ENCODE measurements around the gene NPHS2.
"Not testable (repeated sequence)": the region's sequence is repeated elsewhere in the genome, so short reads cannot be mapped to it uniquely, and the experiment has no call there.

Gene NPHS2

DNA sequence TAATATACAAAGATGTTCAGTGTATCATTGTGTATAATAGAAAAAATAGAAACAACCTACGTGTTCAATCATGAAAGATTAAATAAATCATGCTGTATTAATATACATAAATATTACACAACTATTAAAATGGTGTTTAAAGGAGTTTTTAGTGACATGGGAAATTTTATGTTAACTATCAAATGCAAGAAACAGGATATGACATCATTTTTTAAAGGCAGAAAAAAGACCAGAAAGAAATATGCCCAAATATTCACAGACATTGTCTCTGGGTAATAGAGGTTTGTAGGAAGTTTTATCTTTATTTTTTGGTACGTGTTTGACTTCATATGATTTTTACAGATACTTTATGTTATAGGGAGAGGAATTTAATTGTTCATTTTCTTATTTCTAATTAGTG is 34.0 kb downstream of the NPHS2 start:
- H3K9me3 Mint-ChIP-seq = peaks cover 42% of the 10 kb centered on the region
- DNase-seq = no peak
- H3K4me1 Mint-ChIP-seq = no peaks in the 10 kb centered on the region
- no peaks in the 10 kb centered on the region for H3K27me3 Mint-ChIP-seq (ENCODE audit: low read depth, poor library complexity)
- TF ChIP-seq, protein P1, sequence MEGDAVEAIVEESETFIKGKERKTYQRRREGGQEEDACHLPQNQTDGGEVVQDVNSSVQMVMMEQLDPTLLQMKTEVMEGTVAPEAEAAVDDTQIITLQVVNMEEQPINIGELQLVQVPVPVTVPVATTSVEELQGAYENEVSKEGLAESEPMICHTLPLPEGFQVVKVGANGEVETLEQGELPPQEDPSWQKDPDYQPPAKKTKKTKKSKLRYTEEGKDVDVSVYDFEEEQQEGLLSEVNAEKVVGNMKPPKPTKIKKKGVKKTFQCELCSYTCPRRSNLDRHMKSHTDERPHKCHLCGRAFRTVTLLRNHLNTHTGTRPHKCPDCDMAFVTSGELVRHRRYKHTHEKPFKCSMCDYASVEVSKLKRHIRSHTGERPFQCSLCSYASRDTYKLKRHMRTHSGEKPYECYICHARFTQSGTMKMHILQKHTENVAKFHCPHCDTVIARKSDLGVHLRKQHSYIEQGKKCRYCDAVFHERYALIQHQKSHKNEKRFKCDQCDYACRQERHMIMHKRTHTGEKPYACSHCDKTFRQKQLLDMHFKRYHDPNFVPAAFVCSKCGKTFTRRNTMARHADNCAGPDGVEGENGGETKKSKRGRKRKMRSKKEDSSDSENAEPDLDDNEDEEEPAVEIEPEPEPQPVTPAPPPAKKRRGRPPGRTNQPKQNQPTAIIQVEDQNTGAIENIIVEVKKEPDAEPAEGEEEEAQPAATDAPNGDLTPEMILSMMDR (IDR thresholded peaks at IDR 0.05) = no peak
- peaks cover 6% of the 10 kb centered on the region for H3K36me3 Mint-ChIP-seq (ENCODE audit: low read depth)
- no peak overlapping the region for H3K27ac Mint-ChIP-seq
- H3K4me3 Mint-ChIP-seq = no peak overlapping the region

DNA sequence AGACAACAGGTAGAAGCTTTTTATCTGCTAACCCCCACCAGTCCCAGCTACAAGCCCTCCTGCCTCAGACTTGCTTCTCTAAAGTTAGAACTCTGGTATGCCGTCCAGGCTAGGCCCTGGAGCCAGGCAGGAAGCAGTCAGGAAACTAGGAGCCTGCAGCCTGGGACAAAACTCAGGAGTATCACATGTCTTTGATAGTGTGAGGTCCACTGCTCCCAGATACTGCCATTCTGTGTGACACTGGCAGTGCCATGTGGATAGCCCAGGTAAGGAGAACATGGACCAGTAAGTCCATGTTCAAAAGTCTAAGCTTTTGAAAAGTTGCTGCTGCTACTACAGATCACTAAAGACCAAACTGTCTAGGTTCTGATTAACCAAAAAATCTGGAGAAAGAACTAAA is 45.4 kb downstream of the NPHS2 start:
- Mint-ChIP-seq H3K27ac (no peak overlapping the region), H3K4me1 (no peaks in the 10 kb centered on the region), H3K36me3 (ENCODE audit: low read depth) (no peaks in the 10 kb centered on the region), H3K9me3 (peaks cover 6% of the 10 kb centered on the region), H3K4me3 (no peak overlapping the region), H3K27me3 (ENCODE audit: low read depth, poor library complexity) (no peaks in the 10 kb centered on the region)
- DNase-seq = no peak
- TF ChIP-seq, protein P1 (IDR thresholded peaks at IDR 0.05) = no peak

DNA sequence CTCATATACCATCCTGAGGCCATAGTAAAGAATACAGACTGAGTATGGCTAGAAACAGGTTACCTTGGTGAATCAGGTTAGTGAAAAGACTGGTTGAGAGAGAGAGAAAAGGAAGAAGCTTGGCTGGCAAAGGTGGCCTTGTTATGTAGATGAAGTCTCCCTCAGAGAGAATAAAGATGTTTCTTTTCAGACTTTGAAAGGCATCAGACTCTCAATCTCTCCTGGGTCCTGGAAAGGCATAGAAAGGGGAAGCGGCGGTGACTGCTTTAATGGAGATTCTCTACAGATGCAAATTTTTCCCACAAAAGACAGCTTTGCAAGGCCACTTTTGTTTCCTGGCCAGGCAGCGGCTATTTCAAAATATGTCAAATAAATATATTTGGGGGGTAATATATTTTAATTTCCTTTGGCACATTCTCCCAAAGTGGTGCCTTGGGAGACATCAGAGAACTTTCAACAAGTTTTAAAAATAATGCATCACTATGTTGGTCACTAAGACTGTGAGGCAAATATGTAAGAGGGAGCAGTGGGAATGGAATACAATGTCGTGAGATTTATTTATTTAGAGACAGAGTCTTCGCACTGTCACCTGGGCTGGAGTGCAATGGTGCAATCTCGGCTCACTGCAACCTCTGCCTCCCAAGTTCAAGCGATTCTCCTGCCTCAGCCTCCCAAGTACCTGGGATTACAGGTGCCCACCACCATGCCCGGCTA is 46.1 kb downstream of the NPHS2 start:
- no peak overlapping the region for H3K27ac Mint-ChIP-seq

DNA sequence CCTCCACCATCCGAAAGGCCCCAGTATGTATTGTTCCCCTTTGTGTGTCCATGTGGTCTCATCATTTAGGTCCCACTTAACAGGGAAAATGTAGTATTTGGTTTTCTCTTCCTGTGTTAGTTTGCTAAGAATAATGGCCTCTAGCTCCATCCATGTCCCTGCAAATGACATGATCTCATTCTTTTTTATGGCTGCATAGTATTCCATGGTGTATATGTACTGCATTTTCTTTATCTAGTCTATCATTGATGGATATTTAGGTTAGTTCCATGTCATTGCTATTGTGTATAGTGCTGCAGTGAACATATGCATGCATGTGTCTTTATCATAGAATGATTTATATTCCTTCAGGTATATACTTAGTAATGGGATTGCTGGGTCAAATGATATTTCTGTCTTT is 57.2 kb downstream of the NPHS2 start:
- H3K27me3 Mint-ChIP-seq (ENCODE audit: low read depth, poor library complexity); H3K4me1 Mint-ChIP-seq; H3K27ac Mint-ChIP-seq; DNase-seq; H3K36me3 Mint-ChIP-seq (ENCODE audit: low read depth); H3K4me3 Mint-ChIP-seq: not testable (repeated sequence)
- H3K9me3 Mint-ChIP-seq = peaks cover 12% of the 10 kb centered on the region

More for the DNA sequence above, 46.1 kb downstream of the NPHS2 start:
- H3K4me3 Mint-ChIP-seq = no peak overlapping the region
- H3K4me1 Mint-ChIP-seq = no peaks in the 10 kb centered on the region
- H3K27me3 Mint-ChIP-seq (ENCODE audit: low read depth, poor library complexity) = no peaks in the 10 kb centered on the region
- TF ChIP-seq, protein P1 (IDR thresholded peaks at IDR 0.05) = no peak
- no peak for DNase-seq
- H3K36me3 Mint-ChIP-seq (ENCODE audit: low read depth) = no peaks in the 10 kb centered on the region
- peaks cover 2% of the 10 kb centered on the region for H3K9me3 Mint-ChIP-seq

DNA sequence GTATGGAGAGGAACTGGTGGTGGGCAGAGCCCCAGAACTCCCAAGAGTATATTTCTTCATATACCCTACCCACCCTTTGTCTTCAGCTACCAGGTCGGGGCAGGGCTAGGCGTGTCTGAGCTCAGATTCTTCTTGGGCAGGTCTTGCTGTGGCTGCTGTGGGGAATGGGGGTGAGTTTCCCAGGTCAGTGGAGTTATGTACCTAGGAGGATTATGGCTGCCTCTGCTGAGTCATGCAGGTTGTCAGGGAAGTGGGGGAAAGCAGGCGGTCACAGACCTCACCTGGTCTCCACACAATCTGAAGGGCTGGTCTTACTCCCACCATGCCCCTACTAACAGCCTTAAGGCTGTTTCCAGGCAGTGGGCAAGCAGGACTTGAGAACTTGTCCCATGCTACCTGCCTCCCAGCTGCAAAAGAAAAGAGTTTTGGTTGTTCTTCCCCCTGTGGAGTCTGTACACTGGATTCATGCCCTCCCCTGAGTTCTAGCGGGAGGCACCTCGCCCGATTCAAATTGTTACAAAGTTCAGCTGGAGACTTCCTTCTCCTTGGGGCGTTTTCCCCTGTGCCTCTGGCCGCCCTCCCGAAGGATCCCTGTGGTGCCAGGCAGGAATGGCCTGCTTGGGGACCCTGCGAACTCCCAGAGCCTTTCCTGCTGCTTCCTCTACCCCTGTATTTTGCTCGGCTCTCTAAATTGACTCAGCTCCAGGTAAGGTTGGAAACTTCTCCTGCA is 58.6 kb downstream of the NPHS2 start:
- Mint-ChIP-seq H3K9me3 (peaks cover 23% of the 10 kb centered on the region), H3K4me1 (no peaks in the 10 kb centered on the region), H3K27ac (no peak overlapping the region), H3K36me3 (ENCODE audit: low read depth) (no peaks in the 10 kb centered on the region), H3K4me3 (no peak overlapping the region), H3K27me3 (ENCODE audit: low read depth, poor library complexity) (no peaks in the 10 kb centered on the region)
- TF ChIP-seq, protein P1 (IDR thresholded peaks at IDR 0.05) = no peak
- no peak for DNase-seq

DNA sequence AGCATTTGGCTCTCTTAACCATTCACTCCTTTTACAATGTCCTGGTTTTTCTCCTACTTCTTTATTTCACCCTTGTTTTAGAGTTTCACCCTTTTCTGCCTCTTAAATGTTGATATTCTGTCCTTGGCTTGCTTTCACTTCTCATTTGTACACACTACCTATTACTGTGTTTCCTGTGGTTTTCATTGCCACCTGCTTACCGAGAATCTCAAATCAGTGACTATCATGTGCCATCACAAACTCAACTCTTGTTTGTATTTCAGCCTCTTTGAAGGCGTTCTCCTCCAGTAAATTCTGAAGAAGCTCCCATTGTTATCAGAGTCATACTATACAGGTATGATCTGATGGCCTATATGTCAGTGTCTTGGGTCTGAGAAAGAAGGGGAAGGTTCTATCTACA is 65.7 kb downstream of the NPHS2 start:
- no peak for DNase-seq
- Mint-ChIP-seq H3K36me3 (ENCODE audit: low read depth) (no peaks in the 10 kb centered on the region), H3K4me1 (no peaks in the 10 kb centered on the region), H3K27me3 (ENCODE audit: low read depth, poor library complexity) (peaks cover 4% of the 10 kb centered on the region), H3K9me3 (peaks cover 14% of the 10 kb centered on the region), H3K27ac (no peak overlapping the region), H3K4me3 (no peak overlapping the region)
- TF ChIP-seq, protein P1 (IDR thresholded peaks at IDR 0.05) = no peak

Data from nephron progenitor cell (in vitro differentiated cells).